Measurements from ENCODE around the gene CREB5. TPM values are rescaled to one million over a fixed set of nuclear protein-coding genes. Genes with fewer than 3 reads are reported as not detected.

The CREB5 gene
- total and polyA plus RNA-seq, 2 experiments from 2014 or later, result 2.4 to 4.4 TPM

- H3K9me2 ChIP-seq (ENCODE audit: insufficient read depth), result no peaks in the 10 kb centered on the region; the same call in 1 of the 2 replicates
- no peaks in the 10 kb centered on the region for H3K4me1 Mint-ChIP-seq
- no peaks in the 10 kb centered on the region for H3F3A ChIP-seq (replicated peaks; ENCODE audit: low read depth)
- no peak overlapping the region for H3K27ac ChIP-seq (ENCODE audit: low read depth)
- no peaks in the 10 kb centered on the region for H3K79me2 ChIP-seq (replicated peaks; ENCODE audit: insufficient read depth)
- H3K4me2 ChIP-seq, result no peak overlapping the region
- DNase-seq (ENCODE audit: low spot score) (no peak), ATAC-seq (no peak)
- TF ChIP-seq ZNF114 (CRISPR knock-in tag; IDR thresholded peaks at IDR 0.05) (no peak), STAT1 (IDR thresholded peaks at IDR 0.05; ENCODE audit: unreplicated experiment) (no peak), POLR2AphosphoS5 (IDR thresholded peaks at IDR 0.05; ENCODE audit: low read depth) (no peak)
- H3K36me3 Mint-ChIP-seq (ENCODE audit: low read depth), result no peaks in the 10 kb centered on the region
- no peaks in the 10 kb centered on the region for H3K4me1 ChIP-seq (ENCODE audit: insufficient read depth)
- H3K27me3 Mint-ChIP-seq (ENCODE audit: insufficient read depth, low read depth, poor library complexity), result peaks cover 2% of the 10 kb centered on the region
- no peaks in the 10 kb centered on the region for H4K20me1 ChIP-seq (replicated peaks; ENCODE audit: insufficient read depth)
- H3K27ac Mint-ChIP-seq, result no peak overlapping the region
- H3K27me3 ChIP-seq (ENCODE audit: insufficient read depth), result no peaks in the 10 kb centered on the region
- H3K36me3 ChIP-seq (ENCODE audit: insufficient read depth), result no peaks in the 10 kb centered on the region
- no peak overlapping the region for H3K4me3 Mint-ChIP-seq
- H2AFZ ChIP-seq, result no peak overlapping the region
- H3K4me3 ChIP-seq, result no peak overlapping the region
- no peaks in the 10 kb centered on the region for H3K9me3 Mint-ChIP-seq
Measured at GRCh38 chr7:28599411-28599810, 187.1 kb downstream of the CREB5 start.

GRCh38 chr7:28602282-28602681 is 190.0 kb downstream of the CREB5 start:
- ATAC-seq (no peak), DNase-seq (ENCODE audit: low spot score) (no peak)
- H3K4me3 ChIP-seq, result no peak overlapping the region
- no peak overlapping the region for H2AFZ ChIP-seq
- no peaks in the 10 kb centered on the region for H3K36me3 ChIP-seq (ENCODE audit: insufficient read depth)
- H3K27me3 ChIP-seq (ENCODE audit: insufficient read depth), result no peaks in the 10 kb centered on the region
- H3K27ac ChIP-seq (ENCODE audit: low read depth), result no peak overlapping the region
- no peaks in the 10 kb centered on the region for H3F3A ChIP-seq (replicated peaks; ENCODE audit: low read depth)
- Mint-ChIP-seq H3K4me3 (no peak overlapping the region), H3K9me3 (no peaks in the 10 kb centered on the region), H3K4me1 (no peaks in the 10 kb centered on the region), H3K27ac (no peak overlapping the region), H3K36me3 (ENCODE audit: low read depth) (no peaks in the 10 kb centered on the region), H3K27me3 (ENCODE audit: insufficient read depth, low read depth, poor library complexity) (peaks cover 1% of the 10 kb centered on the region)
- no peaks in the 10 kb centered on the region for H3K4me1 ChIP-seq (ENCODE audit: insufficient read depth)
- no peaks in the 10 kb centered on the region for H3K79me2 ChIP-seq (replicated peaks; ENCODE audit: insufficient read depth)
- no peaks in the 10 kb centered on the region; the same call in 1 of the 2 replicates for H3K9me2 ChIP-seq (ENCODE audit: insufficient read depth)
- no peaks in the 10 kb centered on the region for H4K20me1 ChIP-seq (replicated peaks; ENCODE audit: insufficient read depth)
- H3K4me2 ChIP-seq, result no peak overlapping the region
- no peak for TF ChIP-seq ZNF462 (CRISPR knock-in tag; IDR thresholded peaks at IDR 0.05)
- TF ChIP-seq NANOG (IDR thresholded peaks at IDR 0.05; ENCODE audit: borderline replicate concordance), result no peak
- no peak for TF ChIP-seq ZNF331 (CRISPR knock-in tag; IDR thresholded peaks at IDR 0.05; ENCODE audit: low read depth)
- TF ChIP-seq EZH2phosphoT487 (IDR thresholded peaks at IDR 0.05; ENCODE audit: unreplicated experiment), result no peak
- no peak for TF ChIP-seq STAT1 (IDR thresholded peaks at IDR 0.05; ENCODE audit: unreplicated experiment)
- TF ChIP-seq ZNF114 (CRISPR knock-in tag; IDR thresholded peaks at IDR 0.05), result no peak
- no peak for TF ChIP-seq CTCF (conservative IDR thresholded peaks at IDR 0.05; ENCODE audit: low read depth in 2 of 2)
- TF ChIP-seq CREB1 (CRISPR knock-in tag; IDR thresholded peaks at IDR 0.05; ENCODE audit: low read depth), result no peak
- TF ChIP-seq EZH2 (IDR thresholded peaks at IDR 0.05; ENCODE audit: low read depth, unreplicated experiment), result no peak
- no peak for TF ChIP-seq ETS1 (IDR thresholded peaks at IDR 0.05)
- TF ChIP-seq JUNB (IDR thresholded peaks at IDR 0.05; ENCODE audit: unreplicated experiment), result no peak
- no peak for TF ChIP-seq POLR2AphosphoS5 (IDR thresholded peaks at IDR 0.05; ENCODE audit: low read depth)
